Activated CD4-positive, alpha-beta T cell treated with anti-CD3 and anti-CD28 coated beads for 4 hours (primary cell): ENCODE results near the gene SLC22A25.
A peak's percentile ranks its signal among the peaks of the same experiment; 100 is the strongest.
"Not testable (repeated sequence)": the region's sequence is repeated elsewhere in the genome, so short reads cannot be mapped to it uniquely, and the experiment has no call there.

Experiments used
- DNase-seq, 2 donors: peaks; one replicate each; pipeline ENCODE4 v3.0.0-alpha.2; 2020

SLC22A25 gene

DNA sequence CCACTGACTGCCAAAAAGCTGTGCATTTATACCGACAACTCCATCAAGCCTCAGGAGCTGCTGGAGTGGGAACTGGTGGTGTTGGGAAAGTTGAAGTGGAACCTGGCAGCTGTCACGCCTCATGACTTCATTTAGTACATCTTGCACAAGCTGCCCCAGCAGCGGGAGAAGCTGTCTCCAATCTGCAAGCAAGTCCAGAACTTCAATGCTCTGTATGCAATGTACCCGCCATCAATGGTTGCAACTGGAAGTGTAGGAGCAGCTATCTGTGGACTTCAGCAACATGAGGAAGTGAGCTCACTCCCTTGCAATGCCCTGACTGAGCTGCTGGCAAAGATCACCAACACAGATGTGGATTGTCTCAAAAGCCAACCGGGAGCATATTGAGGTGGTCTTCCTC is at the start of gene SLC22A25:
TSS of gene SLC22A25 (minus strand) at position 67 of the 400 bp plus-strand sequence. CDS start 13,947 bp downstream, outside the sequence.
- no peak for DNase-seq

- no peak for DNase-seq
Observed at GRCh38 chr11:63290285-63290684, 46.9 kb upstream of the SLC22A25 start.

- no peak for DNase-seq
Observed at GRCh38 chr11:63289658-63290057, 46.3 kb upstream of the SLC22A25 start.

DNA sequence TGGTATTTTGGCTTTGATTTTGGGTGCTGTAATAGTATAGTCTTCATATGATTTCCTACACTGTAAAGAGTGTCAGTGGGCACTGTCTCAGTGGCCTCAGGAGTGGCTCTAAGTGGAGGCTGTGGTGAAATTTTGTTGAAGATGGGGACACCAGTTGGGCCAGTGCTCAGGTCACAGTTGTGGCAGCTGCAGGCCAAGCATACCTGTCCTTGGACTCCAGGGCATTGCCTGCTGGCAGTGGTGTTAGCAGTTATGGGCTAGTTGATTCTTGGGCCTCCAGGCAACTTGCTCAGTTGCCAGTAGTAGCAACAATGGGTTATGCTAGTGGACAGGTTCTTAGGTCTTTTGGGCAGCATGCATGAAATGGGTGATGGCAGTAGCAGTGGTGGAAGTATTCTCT is 39.2 kb upstream of the SLC22A25 start:
- DNase-seq, result no peak

DNA sequence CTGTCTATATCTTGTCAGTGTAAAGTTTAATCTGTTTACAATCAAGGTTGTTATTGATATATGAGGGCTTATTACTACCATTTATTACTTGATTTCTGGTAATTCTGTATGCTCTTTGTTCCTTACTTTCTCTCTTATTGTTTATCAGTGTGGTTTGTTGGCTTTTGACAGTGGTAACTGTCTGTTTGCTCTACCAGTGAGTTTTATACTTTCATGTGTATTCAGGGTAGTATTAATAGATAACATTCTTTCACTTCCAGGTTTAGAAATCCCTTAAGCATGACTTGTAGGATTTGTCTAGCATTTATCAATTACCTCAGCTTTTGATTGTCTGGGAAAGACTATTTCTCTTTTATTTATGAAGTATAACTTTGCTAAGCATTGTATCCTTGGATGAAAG is 37.5 kb upstream of the SLC22A25 start:
- DNase-seq, result no peak

GRCh38 chr11:63277345-63277943 is 34.0 kb upstream of the SLC22A25 start:
- no peak for DNase-seq

DNA sequence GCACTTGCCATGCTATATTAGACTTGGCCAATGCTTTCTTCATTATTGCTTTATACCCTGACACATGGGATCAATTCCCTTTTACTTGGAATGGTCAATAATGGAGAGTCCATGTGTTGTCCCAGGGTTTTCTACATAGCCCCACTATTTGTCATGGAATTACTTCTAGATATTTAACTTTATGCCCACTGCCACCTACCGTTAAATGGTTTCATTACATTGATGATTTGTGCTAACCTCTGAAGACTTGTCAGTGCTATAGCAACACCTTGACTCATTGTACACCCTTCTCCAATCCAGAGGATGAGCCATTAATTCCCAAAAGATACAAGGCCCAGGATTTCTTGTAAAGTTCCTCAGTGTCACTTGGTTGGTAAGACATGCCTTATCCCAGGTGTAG is 31.4 kb upstream of the SLC22A25 start:
- no peak for DNase-seq

DNA sequence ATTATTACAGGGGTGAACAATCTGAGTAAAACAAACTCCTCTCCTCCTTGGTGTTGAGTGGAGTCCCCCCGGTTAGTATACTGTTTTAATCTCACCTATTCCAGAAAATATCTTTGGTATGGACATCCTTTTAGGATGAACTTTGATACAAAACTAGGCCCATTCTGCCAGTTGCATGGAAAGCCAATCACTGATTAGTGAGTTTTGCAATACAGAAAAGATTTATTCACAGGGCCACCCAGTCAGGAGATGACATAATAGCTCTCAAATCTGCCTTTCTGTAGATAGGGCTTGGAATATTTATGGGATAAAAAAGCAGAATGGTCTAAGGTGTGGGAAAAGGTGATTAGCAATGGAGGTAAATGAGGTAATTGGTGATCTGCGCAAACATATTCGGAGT is 30.3 kb upstream of the SLC22A25 start:
- no peak for DNase-seq

GRCh38 chr11:63262547-63262946 is 19.1 kb upstream of the SLC22A25 start:
- DNase-seq, result no peak

- no peak for DNase-seq
Observed at GRCh38 chr11:63251312-63251711, 7.9 kb upstream of the SLC22A25 start.

DNA sequence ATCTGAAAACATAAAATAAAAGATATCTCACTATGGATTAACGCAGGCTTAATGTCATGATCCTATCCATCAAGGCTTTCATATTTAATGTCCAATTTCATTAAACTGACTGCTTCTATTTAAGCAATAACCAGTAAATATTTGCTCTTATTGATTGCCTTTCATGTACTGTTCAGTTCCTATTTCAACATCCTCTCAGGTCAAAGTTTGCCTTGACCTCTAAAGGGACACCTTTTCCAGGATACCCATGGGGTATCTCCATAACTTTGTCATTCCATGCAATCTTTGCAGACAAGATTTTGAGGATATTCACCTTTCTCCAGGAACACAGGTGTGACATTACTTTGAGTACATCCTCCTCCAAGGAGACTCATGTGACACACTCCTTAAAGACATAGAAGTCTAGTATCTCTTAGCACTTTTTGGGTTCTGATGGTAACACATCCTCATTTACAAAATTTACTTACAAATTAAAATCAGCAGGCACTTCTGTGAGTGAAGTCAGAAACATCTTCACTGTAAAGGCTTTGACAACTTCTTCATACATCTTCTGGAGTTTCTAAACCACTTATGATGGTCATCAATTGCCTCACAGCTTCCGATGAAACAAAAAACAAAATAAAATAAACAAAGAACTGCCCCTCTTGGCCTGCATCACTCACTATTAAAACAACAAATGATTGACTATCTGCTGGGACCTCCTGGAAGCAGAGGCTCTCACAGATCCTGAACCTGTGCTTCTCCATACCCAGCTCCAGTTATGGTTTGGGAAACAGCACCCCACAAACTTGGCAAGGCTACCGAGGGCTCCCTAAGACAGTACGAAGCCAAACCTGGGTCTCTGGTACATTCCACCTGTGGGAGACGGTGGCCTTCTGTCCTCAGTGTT is 7.0 kb upstream of the SLC22A25 start:
- DNase-seq, result no peak

- DNase-seq, result no peak
Observed at GRCh38 chr11:63248966-63249365, 5.6 kb upstream of the SLC22A25 start.

DNA sequence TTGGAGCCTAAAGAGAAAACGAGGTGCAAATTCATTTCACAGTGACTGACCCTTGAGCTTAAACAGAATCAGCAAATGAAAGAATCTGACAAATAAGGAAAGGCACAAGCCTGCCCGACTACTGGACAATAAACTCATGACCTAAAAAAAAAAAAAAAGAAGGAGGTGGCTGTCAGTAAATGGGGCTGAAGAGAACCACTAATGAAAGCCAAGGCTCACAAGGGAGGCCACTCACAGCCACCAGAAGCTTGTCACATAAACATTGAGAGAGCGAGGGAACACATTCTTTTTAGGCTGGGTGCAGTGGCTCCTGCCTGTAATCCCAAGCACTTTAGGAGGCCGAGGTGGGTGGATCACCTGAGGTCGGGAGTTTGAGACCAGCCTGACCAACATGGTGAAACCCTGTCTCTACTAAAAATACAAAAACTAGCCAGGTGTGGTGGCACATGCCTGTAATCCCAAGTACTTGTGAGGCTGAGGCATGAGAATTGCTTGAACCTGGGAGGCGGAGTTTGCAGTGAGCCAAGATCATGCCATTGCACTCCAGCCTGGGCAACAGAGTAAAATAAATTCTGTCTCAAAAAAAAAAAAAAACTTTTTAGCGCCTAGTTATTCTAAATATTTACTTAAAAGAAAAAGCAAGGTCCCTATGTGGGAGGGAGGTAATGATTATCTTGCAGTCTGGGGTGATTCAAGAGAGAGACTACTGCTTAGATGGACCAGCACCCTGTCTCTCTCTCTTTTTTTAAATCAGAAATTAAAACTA is 4.0 kb upstream of the SLC22A25 start:
- DNase-seq, result not testable (repeated sequence)

GRCh38 chr11:63246045-63246444 is 2.6 kb upstream of the SLC22A25 start:
- DNase-seq, result no peak

DNA sequence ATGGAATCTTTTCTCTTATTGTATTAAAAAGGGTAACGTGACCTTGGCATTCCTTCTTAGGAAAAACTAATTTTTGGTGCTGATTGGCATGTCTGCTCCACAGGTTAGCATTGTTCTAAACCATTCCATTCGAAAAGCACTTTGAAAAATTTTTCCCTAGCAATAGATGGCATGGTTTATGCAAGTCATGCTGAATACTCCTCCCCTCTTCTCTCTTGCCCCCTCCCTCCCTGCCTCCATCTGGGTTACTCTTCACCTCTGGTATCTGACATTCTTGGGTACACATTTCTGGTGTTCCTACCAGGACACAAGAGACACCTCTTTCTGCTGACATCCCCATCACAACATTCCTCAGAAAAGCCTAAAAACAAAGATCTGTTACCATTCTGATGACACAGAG is 1.5 kb upstream of the SLC22A25 start:
- DNase-seq, result no peak

GRCh38 chr11:63242089-63242781 is 1.2 kb downstream of the SLC22A25 start:
- no peak for DNase-seq

DNA sequence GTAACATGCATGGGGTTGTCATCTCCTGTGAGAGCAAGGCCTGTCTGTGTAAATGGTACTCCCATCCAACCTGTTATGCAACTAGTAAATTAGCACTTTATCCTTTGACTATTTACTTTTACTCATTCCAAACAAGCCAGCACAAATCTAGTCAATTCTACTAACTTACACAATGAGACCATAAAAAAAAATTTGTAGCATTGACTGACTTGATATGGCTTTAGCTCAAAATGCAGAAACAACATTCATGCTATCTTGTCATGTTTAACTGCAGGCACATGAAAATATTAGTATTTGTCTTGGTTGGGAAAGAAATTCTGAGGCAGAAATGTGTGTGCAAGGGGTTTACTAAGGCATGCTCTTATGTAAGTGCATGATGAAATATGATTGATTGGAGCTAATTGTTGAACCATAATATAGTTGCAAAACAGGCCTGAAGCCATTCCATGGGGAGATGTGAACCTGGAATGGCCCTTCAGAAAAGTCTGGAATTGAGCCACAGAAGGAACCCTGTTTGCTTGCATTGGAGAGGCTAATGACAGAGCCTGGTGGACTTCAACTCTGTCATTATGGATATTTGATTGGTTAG is 2.5 kb downstream of the SLC22A25 start:
- DNase-seq, result no peak

GRCh38 chr11:63240098-63240497 is 3.3 kb downstream of the SLC22A25 start:
- no peak for DNase-seq

DNA sequence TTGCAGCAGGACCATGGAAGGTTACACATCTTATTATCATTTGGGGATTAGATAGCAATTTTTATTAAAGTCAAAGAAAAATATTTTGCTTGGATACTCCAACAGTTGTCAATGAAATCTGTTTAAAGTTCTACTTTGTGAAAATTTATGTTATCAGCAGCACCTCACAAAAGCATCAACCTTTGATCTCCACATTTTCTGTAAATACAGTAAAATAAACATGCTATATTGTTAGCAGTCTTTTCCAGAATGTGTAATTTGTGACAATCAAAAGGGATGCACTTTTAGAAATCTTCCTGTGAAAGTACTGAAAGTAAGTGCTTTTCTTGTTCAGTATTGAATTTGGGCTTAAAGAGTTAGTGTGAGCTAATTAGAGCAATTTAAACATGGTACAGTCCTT is 4.1 kb downstream of the SLC22A25 start:
- no peak for DNase-seq

- DNase-seq, result no peak
Observed at GRCh38 chr11:63237413-63237812, 6.0 kb downstream of the SLC22A25 start.

- peak in 1 of 2 donors; percentile 4 for DNase-seq
Observed at GRCh38 chr11:63235471-63236461, 7.6 kb downstream of the SLC22A25 start.
